Endodermal cell (in vitro differentiated cells): ENCODE results near the gene TPSAB1. TPM values are rescaled to one million over a fixed set of nuclear protein-coding genes. Genes with fewer than 3 reads are reported as not detected.

ENCODE experiments used
- DNase-seq: peaks from one replicate; pipeline ENCODE4 v3.0.0-alpha.2; 2017
- H3K27ac ChIP-seq: 2 replicates; pipeline ENCODE4 v1.5.1; 2013; ENCODE audit warnings: mild to moderate bottlenecking, low read depth, low read length, moderate library complexity
- H3K27me3 ChIP-seq: 2 replicates; pipeline ENCODE4 v1.6.1; 2013; ENCODE audit warnings: mild to moderate bottlenecking, low read length, moderate library complexity; ENCODE audit not compliant: insufficient read depth, control insufficient read depth, poor library complexity, severe bottlenecking
- H3K36me3 ChIP-seq: 2 replicates; pipeline ENCODE4 v1.7.0; 2013; ENCODE audit warnings: mild to moderate bottlenecking, low read length, moderate library complexity; ENCODE audit not compliant: control insufficient read depth, insufficient read depth
- H3K4me1 ChIP-seq: one replicate; pipeline ENCODE4 v1.7.0; 2013; ENCODE audit warnings: low read length; ENCODE audit not compliant: control insufficient read depth, insufficient read depth
- H3K4me3 ChIP-seq: 2 replicates; pipeline ENCODE4 v1.5.1; 2013; ENCODE audit warnings: mild to moderate bottlenecking, low read length, moderate library complexity
- H3K9ac ChIP-seq: 2 replicates; pipeline ENCODE4 v1.6.1; 2013; ENCODE audit warnings: mild to moderate bottlenecking, low read length, moderate library complexity; ENCODE audit not compliant: poor library complexity, severe bottlenecking; ENCODE audit errors: extremely low read depth
- H3K9me3 ChIP-seq: 2 replicates; pipeline ENCODE4 v1.6.1; 2013; ENCODE audit warnings: mild to moderate bottlenecking, low read length, moderate library complexity; ENCODE audit not compliant: control insufficient read depth
- H3K27ac Mint-ChIP-seq: 2 replicates; pipeline ENCODE4 v1.8.0; 2020; ENCODE audit warnings: mixed read lengths
- H3K27me3 Mint-ChIP-seq: 2 replicates; pipeline ENCODE4 v1.8.0; 2021; ENCODE audit warnings: mild to moderate bottlenecking, mixed read lengths; ENCODE audit not compliant: insufficient read depth
- H3K36me3 Mint-ChIP-seq: 2 replicates; pipeline ENCODE4 v1.8.0; 2020; ENCODE audit warnings: low read depth, mixed read lengths
- H3K4me1 Mint-ChIP-seq: 2 replicates; pipeline ENCODE4 v1.8.0; 2020; ENCODE audit warnings: mixed read lengths
- H3K4me3 Mint-ChIP-seq: 2 replicates; pipeline ENCODE4 v1.8.0; 2020; ENCODE audit warnings: mild to moderate bottlenecking, moderate library complexity, mixed read lengths
- H3K9me3 Mint-ChIP-seq: 2 replicates; pipeline ENCODE4 v1.8.0; 2020; ENCODE audit warnings: mild to moderate bottlenecking, mixed read lengths
- CTCF ChIP-seq: fragments of 200-600 bp; sonication (generic); conservative IDR thresholded peaks from 2 replicates; pipeline ENCODE4 v1.5.0; 2021; ENCODE audit warnings: antibody characterized with exemption, mild to moderate bottlenecking
- WGBS, 2 experiments: methylation state at CpG; one replicate each; pipeline versions ENCODE4 v1.1.5 to v1.1.7; 2013; ENCODE audit warnings: missing lambda C conversion rate in 2 of 2, mixed read lengths in 1 of 2; ENCODE audit not compliant: insufficient coverage in 1 of 2, insufficient read length in 1 of 2; 5-methylcytosine and 5-hydroxymethylcytosine counted together
- total RNA-seq, 2 donors: library from RNA; stranded (reverse); fragmentation: NEBNext Ultra II Directional in 1 of 2; extraction: Animal tissue kit (Norgen Biotek cat#: 25700) in 1 of 2; gene quantifications; 2 replicates in 1 of 2; 3 replicates in 1 of 2; pipeline ENCODE4 v1.2.1, GENCODE V29; 2021

TPSAB1 gene
- total RNA-seq, 2 donors from 2014 or later = not detected

GRCh38 chr16:1206786-1207185 is 33.7 kb upstream of the TPSAB1 start:
- no peaks in the 10 kb centered on the region for H3K4me1 ChIP-seq
- peaks cover 7% of the 10 kb centered on the region for H3K36me3 ChIP-seq
- 81 to 92% methylated on average over 5 to 11 of the region's 16 CpGs for WGBS, 2 experiments
- no peak for DNase-seq
- no peak overlapping the region for H3K9ac ChIP-seq
- H3K27me3 ChIP-seq = no peaks in the 10 kb centered on the region
- H3K9me3 ChIP-seq = no peaks in the 10 kb centered on the region
- no peak for TF ChIP-seq CTCF
- no peak overlapping the region for H3K4me3 ChIP-seq
- Mint-ChIP-seq H3K27ac (no peak overlapping the region), H3K27me3 (no peaks in the 10 kb centered on the region), H3K4me1 (no peaks in the 10 kb centered on the region), H3K4me3 (no peak overlapping the region), H3K9me3 (no peaks in the 10 kb centered on the region), H3K36me3 (peaks cover 19% of the 10 kb centered on the region)
- no peak overlapping the region for H3K27ac ChIP-seq

- no peaks in the 10 kb centered on the region for H3K27me3 Mint-ChIP-seq
- TF ChIP-seq CTCF = no peak
- no peak overlapping the region for H3K4me3 ChIP-seq
- WGBS, 2 experiments = 93 to 97% methylated on average over 12 to 22 of the region's 22 CpGs
- no peak overlapping the region for H3K27ac ChIP-seq
- no peaks in the 10 kb centered on the region for H3K4me1 ChIP-seq
- no peaks in the 10 kb centered on the region for H3K4me1 Mint-ChIP-seq
- H3K9me3 Mint-ChIP-seq = no peaks in the 10 kb centered on the region
- H3K27ac Mint-ChIP-seq = no peak overlapping the region
- peaks cover 18% of the 10 kb centered on the region for H3K36me3 Mint-ChIP-seq
- DNase-seq = no peak
- H3K4me3 Mint-ChIP-seq = no peak overlapping the region
- no peaks in the 10 kb centered on the region for H3K9me3 ChIP-seq
- H3K27me3 ChIP-seq = no peaks in the 10 kb centered on the region
- peaks cover 7% of the 10 kb centered on the region for H3K36me3 ChIP-seq
- H3K9ac ChIP-seq = no peak overlapping the region
Observed at GRCh38 chr16:1208239-1208830, 32.2 kb upstream of the TPSAB1 start.

- Mint-ChIP-seq H3K27ac (no peak overlapping the region), H3K4me3 (no peak overlapping the region), H3K4me1 (no peaks in the 10 kb centered on the region), H3K9me3 (no peaks in the 10 kb centered on the region), H3K27me3 (no peaks in the 10 kb centered on the region), H3K36me3 (peaks cover 15% of the 10 kb centered on the region)
- no peak for TF ChIP-seq CTCF
- Histone ChIP-seq H3K9me3 (no peaks in the 10 kb centered on the region), H3K27ac (no peak overlapping the region), H3K4me3 (no peak overlapping the region), H3K36me3 (peaks cover 7% of the 10 kb centered on the region), H3K4me1 (no peaks in the 10 kb centered on the region), H3K27me3 (no peaks in the 10 kb centered on the region), H3K9ac (no peak overlapping the region)
- no peak for DNase-seq
- 95 to 96% methylated on average over 26 to 43 of the region's 43 CpGs for WGBS, 2 experiments
Observed at GRCh38 chr16:1209081-1209480, 31.4 kb upstream of the TPSAB1 start.
